Mucosa of stomach (tissue), 1 donor: ENCODE measurements around the gene PRKAG1.

Experiments used
- H3K27me3 ChIP-seq: one replicate; pipeline ENCODE4 v1.7.0; 2013; ENCODE audit warnings: mild to moderate bottlenecking, low read length; ENCODE audit not compliant: control insufficient read depth, insufficient read depth
- H3K36me3 ChIP-seq: one replicate; pipeline ENCODE4 v1.7.0; 2013; ENCODE audit warnings: low read length; ENCODE audit not compliant: control insufficient read depth, insufficient read depth
- H3K4me1 ChIP-seq: one replicate; pipeline ENCODE4 v1.7.0; 2013; ENCODE audit warnings: mild to moderate bottlenecking, low read length; ENCODE audit not compliant: control insufficient read depth, insufficient read depth
- H3K4me3 ChIP-seq: one replicate; pipeline ENCODE4 v1.7.0; 2013; ENCODE audit warnings: low read length
- H3K9ac ChIP-seq: one replicate; pipeline ENCODE4 v1.7.0; 2013; ENCODE audit warnings: mild to moderate bottlenecking, low read length, moderate library complexity
- H3K9me3 ChIP-seq: one replicate; pipeline ENCODE4 v1.7.0; 2013; ENCODE audit warnings: mild to moderate bottlenecking, low read length, moderate library complexity; ENCODE audit not compliant: control insufficient read depth
- donor health status: Pancreatic carcinoma.

Gene PRKAG1

DNA sequence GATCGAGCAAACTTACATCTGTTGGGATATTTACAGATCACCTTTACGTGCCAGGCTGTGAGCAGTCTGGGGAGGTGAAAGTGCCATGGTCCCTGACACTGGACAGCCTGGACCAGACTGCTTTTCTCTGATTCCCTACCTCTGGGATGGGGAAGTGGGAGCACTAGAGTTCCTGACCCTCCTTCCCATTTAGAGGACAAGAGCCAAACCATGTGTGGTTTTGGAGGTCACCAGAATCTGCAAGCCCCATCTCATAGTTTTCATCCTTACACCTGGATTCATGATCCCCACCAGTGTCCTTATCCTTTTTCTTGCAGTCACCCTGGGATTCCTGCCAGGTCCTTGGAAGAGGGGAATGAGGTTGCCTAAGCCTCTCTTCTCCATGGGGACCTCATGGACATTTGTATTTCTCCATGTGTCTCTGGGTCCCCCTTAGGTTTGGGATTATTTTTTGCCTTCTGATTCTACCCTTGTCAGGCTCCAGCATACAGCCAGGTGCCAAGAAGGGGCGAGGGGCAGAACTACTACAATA is 45.6 kb downstream of the PRKAG1 start:
- Histone ChIP-seq H3K9ac (no peak overlapping the region), H3K36me3 (no peaks in the 10 kb centered on the region), H3K4me3 (no peak overlapping the region), H3K27me3 (peaks cover 84% of the 10 kb centered on the region), H3K4me1 (peaks cover 37% of the 10 kb centered on the region), H3K9me3 (no peaks in the 10 kb centered on the region)

DNA sequence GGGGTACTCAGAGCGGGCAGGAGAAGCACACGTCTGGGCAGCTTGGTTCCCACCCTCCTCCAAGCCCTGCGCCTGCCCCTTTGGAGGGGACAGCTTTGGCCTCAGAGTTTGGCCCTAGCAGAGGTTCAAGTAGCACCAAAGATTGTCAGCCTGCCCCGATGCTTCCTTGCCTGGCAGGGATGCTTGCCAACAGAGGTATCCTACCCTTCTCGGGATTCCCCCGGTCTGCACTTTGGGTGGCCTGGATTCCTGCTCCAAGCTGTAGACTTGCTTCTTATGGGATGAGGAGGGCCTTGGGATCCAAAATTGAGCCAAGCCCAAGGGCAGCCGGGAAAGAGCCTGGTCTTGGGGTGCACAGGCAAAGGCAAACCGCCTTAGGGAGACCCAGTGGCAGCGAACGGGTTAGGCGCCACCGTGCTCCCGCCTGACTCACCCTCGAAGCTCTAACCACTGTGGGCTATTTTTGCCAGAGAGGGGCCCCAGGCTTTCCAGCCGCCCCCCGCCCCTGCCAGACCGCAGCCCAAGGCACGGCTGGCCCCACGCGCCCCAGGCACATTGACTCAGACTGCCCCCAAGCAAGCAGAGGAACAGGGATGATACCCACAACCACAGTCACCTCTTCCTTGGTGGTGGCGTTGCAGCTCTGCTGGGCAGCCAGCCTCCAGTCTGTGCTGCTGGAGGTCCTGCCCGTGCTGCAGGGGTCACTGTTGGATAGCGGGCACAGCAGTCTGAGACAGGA is 46.2 kb downstream of the PRKAG1 start:
- no peak overlapping the region for H3K9ac ChIP-seq
- H3K9me3 ChIP-seq = no peaks in the 10 kb centered on the region
- H3K4me3 ChIP-seq = no peak overlapping the region
- no peaks in the 10 kb centered on the region for H3K36me3 ChIP-seq
- peaks cover 30% of the 10 kb centered on the region for H3K4me1 ChIP-seq
- peaks cover 79% of the 10 kb centered on the region for H3K27me3 ChIP-seq

DNA sequence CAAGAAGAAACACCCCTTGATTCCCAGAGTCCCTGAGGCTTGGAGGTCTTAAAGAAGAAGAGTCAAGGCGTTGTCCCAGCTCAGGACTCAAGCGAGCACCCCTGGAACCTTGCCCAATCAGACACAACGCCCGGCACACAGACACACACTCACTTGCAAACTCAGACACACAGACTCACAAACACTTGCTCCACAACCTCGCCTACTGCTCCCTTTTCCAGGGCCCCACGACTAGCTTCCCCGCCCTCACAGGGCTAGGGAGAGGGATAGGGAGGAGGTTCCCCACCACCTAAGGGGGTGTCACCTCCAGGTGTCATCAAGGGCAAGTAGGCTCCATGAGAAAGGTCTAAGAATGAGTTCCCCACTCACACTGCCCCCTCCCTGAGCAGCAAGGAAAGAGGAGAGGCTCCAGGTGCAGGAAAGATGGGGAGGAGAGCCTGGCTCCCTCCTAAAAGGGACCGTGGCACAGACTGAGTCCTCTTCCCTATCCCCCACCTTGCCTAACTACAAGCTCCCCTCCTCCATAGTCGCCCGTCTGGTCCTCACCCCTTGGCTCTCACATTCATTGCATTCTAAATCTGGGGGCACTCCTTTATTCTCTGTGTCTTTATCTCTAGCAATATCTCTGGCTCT is 47.8 kb downstream of the PRKAG1 start:
- H3K4me3 ChIP-seq = no peak overlapping the region
- peaks cover 71% of the 10 kb centered on the region for H3K27me3 ChIP-seq
- H3K9ac ChIP-seq = no peak overlapping the region

DNA sequence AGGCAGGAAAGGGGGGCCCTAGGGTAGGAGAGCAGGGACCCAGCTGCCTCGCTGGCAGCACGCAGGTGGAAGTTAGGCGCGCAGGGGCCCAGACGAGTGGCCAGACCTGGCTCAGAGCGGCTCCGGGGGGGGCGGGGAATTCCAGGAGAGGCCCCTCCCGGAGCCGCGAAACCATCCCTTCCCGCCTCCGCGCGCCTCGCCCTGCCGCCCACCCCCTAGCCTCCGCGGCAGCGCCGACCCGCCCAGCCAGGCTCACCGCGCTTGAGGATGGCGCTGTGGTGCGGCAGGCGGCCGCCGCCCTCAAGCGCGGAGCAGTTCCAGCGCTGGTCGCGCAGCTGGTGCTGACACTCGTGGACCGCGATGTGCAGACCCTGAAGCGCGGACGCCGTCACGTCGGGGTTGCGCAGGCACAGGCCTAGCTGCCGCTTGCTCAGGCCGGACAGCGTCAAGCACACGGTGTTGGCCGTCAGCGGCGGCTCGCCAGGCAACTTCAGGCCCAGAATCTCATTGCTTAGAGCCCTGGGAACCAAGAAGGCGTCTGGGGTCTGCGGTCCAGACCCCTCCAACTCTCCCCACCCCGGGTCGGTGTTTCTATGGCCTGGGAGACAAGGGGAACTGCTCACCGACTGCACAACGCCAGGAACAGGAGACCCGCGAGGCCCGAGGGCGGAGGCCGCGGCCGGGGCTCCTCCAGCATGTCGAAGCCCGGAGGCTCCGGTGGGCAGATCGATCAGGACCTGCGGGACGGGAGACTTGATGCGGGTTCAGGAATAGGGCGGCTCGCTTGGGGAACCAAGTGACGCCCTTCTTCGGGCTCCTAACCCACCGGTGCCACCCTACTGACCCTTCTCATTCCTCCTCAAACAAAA is 48.5 kb downstream of the PRKAG1 start:
- H3K36me3 ChIP-seq = no peaks in the 10 kb centered on the region
- H3K4me1 ChIP-seq = peaks cover 28% of the 10 kb centered on the region
- H3K4me3 ChIP-seq = no peak overlapping the region
- peaks cover 67% of the 10 kb centered on the region for H3K27me3 ChIP-seq
- no peaks in the 10 kb centered on the region for H3K9me3 ChIP-seq
- H3K9ac ChIP-seq = no peak overlapping the region

More for the DNA sequence above, 47.8 kb downstream of the PRKAG1 start:
- Histone ChIP-seq H3K9me3 (no peaks in the 10 kb centered on the region), H3K36me3 (no peaks in the 10 kb centered on the region), H3K4me1 (peaks cover 28% of the 10 kb centered on the region)

DNA sequence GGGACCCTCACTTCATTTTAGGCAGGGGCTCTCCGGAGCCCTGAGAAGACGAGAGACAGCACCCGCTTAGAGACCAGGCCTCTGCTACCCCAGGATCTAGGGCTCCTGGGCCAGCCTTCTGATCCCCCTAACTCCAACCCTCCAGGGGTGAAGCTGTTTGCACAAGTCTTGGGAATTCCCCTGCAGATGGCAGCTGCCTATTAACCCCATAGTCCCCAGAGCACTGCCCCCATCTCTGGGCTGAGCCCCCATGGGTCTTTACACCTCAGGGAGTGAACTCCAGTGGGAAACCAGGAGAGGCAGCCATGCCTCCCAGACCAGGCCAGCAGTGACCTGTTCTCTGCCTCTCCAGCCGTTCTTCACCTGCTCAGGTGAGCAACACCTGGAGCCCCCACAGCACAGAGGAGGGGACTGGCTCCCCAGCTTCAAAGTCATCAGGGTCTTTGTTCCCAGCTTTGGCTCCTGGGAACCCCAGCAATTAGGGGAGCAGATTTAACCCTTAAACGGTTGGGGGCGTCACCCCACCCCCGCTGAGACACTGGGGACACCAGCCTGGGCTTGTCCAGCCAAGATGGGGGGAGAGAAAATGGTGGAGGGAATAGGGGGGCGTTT is 49.3 kb downstream of the PRKAG1 start:
- Histone ChIP-seq H3K9me3 (no peaks in the 10 kb centered on the region), H3K27me3 (peaks cover 59% of the 10 kb centered on the region), H3K4me3 (no peak overlapping the region)

DNA sequence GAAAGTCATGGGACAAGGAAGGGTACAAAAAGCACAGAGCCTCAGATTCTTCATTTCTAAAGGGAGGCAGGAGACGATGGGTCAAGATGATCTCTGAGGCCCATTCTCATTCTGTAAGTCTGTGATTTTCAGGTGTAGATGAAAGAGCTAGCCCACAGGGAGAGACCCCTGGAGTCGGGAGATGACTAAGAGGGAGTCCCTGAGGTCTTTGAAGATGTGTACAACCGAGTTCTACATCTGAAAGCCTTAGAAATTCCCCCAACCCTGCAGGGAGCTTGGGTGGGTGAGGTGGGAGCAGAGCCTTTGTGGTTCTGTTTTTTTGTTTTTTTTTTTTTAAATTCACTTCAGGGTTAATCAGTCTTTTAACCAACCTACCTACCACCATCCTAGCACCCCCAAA is 50.1 kb downstream of the PRKAG1 start:
- Histone ChIP-seq H3K4me1 (peaks cover 28% of the 10 kb centered on the region), H3K9ac (no peak overlapping the region), H3K4me3 (no peak overlapping the region), H3K9me3 (no peaks in the 10 kb centered on the region), H3K27me3 (peaks cover 51% of the 10 kb centered on the region), H3K36me3 (no peaks in the 10 kb centered on the region)

More for the DNA sequence above, 49.3 kb downstream of the PRKAG1 start:
- H3K9ac ChIP-seq = peak overlapping the region; percentile 12
- peaks cover 28% of the 10 kb centered on the region for H3K4me1 ChIP-seq
- no peaks in the 10 kb centered on the region for H3K36me3 ChIP-seq

DNA sequence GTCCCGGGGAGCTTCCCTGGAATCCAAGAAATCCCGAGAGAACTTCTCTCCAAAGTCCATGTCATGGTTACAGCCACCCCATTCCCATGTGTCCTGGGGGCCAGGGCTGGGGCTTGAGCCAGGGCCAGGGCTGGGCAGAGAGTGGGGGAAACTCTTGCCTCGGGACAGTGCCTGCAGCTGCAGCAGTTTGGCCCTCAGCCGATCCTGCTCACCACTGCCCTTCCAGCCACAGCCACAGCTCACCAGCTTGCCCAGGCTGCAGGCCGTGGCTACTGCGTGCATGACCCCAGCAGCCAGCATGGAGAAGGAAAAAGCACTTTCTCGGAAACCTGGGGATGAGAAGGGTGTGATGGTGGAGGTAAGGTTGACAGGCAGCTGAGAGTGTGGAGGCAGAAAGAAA is 50.6 kb downstream of the PRKAG1 start:
- H3K36me3 ChIP-seq = no peaks in the 10 kb centered on the region
- H3K4me1 ChIP-seq = peaks cover 28% of the 10 kb centered on the region
- H3K9me3 ChIP-seq = no peaks in the 10 kb centered on the region
- H3K27me3 ChIP-seq = peaks cover 46% of the 10 kb centered on the region
- no peak overlapping the region for H3K4me3 ChIP-seq
- H3K9ac ChIP-seq = no peak overlapping the region

DNA sequence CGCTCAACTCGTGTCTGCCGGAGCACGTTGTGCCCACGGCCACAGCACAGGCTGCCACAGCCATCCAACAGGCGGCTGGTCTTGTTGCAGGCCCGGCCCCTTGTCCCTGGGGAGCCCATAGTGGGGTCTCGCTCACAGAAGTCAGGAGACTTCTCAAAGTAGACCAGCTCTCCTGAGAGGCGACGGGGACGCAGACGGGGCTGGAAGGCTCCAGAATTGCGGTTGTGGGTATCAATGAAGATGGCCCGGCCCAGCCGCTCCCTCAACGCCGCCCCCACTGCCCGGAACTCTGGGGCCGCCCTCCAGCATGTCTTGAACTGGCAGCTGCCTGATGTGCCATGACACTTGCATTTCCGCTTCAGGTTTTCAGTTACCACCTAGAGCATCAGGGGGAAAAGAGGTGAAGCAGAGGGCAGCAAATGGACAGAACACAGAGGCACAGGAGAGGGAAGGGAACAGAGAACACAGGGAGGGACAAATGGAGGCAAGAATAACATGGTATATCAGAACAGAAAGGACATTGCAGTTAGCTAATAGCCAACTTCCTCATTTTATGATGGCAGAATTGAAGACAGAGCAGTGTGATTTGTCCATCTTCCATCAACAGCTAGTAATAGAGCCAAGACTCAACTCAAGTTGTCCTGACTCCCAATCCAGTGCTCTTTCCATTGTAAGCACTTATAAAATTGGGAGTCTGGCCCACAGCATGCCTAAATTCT is 52.2 kb downstream of the PRKAG1 start:
- H3K4me3 ChIP-seq = no peak overlapping the region
- H3K4me1 ChIP-seq = peaks cover 22% of the 10 kb centered on the region
- H3K36me3 ChIP-seq = no peaks in the 10 kb centered on the region
- no peak overlapping the region for H3K9ac ChIP-seq
- peaks cover 29% of the 10 kb centered on the region for H3K27me3 ChIP-seq
- H3K9me3 ChIP-seq = no peaks in the 10 kb centered on the region

DNA sequence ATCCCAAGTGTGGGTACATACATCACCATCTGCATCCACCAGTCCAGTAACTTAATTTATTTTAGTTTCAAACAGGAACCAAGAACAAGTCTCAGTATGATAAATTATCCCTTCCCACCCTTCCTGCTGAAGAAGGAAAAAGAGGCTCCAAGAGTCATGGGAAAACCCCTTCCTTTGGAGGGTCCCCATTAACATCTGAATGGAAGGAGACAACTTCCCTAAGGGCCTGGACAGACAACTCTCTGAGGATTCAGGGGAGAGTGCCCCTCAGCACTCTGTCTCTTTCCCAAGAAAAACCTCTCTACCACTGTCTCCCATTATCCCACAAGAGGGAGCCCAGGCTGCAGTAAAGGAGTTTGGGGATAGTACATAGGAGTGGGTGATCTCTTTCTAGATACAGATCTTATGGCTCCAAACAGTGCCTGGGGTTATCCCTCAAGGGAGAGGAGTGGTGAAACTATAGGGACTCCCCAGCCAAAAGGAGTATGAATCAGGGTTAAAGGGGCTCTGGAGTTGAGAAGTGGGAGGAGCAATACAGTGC is 53.2 kb downstream of the PRKAG1 start:
- H3K36me3 ChIP-seq = no peaks in the 10 kb centered on the region

DNA sequence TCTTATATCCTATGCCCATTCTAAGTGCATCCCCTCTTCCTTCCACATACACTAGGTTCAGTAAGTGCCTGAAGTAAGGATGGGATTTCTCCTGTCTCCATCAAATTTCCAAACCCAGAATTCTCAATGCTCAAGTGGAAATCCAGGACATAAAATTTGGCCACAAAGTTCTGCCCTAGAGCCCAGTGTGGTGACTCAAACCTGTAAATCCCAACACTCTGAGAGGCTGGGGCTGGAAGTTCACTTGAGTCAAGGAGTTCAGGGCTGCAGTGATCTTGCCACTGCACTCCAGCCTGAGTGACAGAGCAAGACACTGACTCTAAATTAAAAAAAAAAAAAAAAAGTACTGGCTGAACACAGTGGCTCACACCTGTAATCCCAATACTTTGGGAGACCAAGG is 56.8 kb downstream of the PRKAG1 start:
- H3K4me3 ChIP-seq = no peak overlapping the region

More for the DNA sequence above, 53.2 kb downstream of the PRKAG1 start:
- peaks cover 13% of the 10 kb centered on the region for H3K4me1 ChIP-seq
- no peak overlapping the region for H3K9ac ChIP-seq
- H3K4me3 ChIP-seq = no peak overlapping the region
- H3K27me3 ChIP-seq = peaks cover 25% of the 10 kb centered on the region
- no peaks in the 10 kb centered on the region for H3K9me3 ChIP-seq

DNA sequence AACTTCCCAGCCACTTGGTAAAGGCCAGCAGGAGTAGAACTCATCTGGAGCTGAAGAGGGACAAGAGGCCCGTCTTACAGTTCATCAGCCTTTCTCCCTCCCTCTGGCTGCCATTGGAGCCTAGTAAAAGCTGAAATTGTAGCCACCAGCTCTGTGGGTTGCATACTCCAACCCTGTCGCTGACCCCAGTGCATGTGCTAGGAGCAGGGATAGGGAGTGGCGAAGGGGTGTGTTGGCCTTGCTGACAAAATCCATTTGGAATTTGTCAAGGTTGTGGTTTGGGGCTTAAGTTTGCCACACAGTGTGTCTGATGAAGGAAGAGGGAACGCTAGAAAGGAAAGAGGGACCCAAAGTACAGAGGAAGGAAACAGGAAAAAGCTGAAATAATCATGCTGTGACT is 57.2 kb downstream of the PRKAG1 start:
- H3K4me3 ChIP-seq = no peak overlapping the region
- no peak overlapping the region for H3K9ac ChIP-seq
- no peaks in the 10 kb centered on the region for H3K36me3 ChIP-seq
- H3K4me1 ChIP-seq = peaks cover 9% of the 10 kb centered on the region
- peaks cover 5% of the 10 kb centered on the region for H3K27me3 ChIP-seq
- H3K9me3 ChIP-seq = no peaks in the 10 kb centered on the region

More for the DNA sequence above, 56.8 kb downstream of the PRKAG1 start:
- Histone ChIP-seq H3K36me3 (no peaks in the 10 kb centered on the region), H3K27me3 (peaks cover 5% of the 10 kb centered on the region), H3K9ac (no peak overlapping the region), H3K4me1 (peaks cover 6% of the 10 kb centered on the region), H3K9me3 (no peaks in the 10 kb centered on the region)
